NCI-H524 (cell line): ENCODE results near the gene ZNF708.
"Not testable (repeated sequence)": the region's sequence is repeated elsewhere in the genome, so short reads cannot be mapped to it uniquely, and the experiment has no call there.

ENCODE experiments used
- DNase-seq, 2 experiments: peaks; one replicate each; lab custom pipeline; 2025; lab: John Stamatoyannopoulos, UW

Gene ZNF708

GRCh38 chr19:21328885-21329605, at the start of gene ZNF708:
Gene ZNF708, minus strand, starts transcription at chr19:21329410. Its CDS starts 198 bp downstream, at chr19:21329212.
- DNase-seq, result peak; percentile 91 to 96

GRCh38 chr19:21362291-21362690, 33.1 kb upstream of the ZNF708 start:
- no peak for DNase-seq

- peak; percentile 97 to 98 for DNase-seq
Measured at GRCh38 chr19:21358768-21359451, 29.7 kb upstream of the ZNF708 start, which contains the start of gene ZNF738. Gene ZNF738, plus strand, starts transcription at chr19:21359000. Its CDS starts 141 bp downstream, at chr19:21359141.

- DNase-seq, result no peak
Measured at GRCh38 chr19:21352830-21353229, 23.6 kb upstream of the ZNF708 start.

- DNase-seq, result not testable (repeated sequence)
Measured at GRCh38 chr19:21344841-21345240, 15.6 kb upstream of the ZNF708 start.

GRCh38 chr19:21335721-21336120, 6.5 kb upstream of the ZNF708 start:
- peak in 1 of 2 experiments; percentile 17 for DNase-seq

- peak; percentile 20 to 46 for DNase-seq
Measured at GRCh38 chr19:21328406-21328805, 804 bp downstream of the ZNF708 start.

- no peak for DNase-seq
Measured at GRCh38 chr19:21326169-21326568, 3.0 kb downstream of the ZNF708 start.

GRCh38 chr19:21323000-21323399, 6.2 kb downstream of the ZNF708 start:
- DNase-seq, result no peak

GRCh38 chr19:21322528-21322927, 6.7 kb downstream of the ZNF708 start:
- no peak for DNase-seq

GRCh38 chr19:21321996-21322395, 7.2 kb downstream of the ZNF708 start:
- DNase-seq, result no peak

GRCh38 chr19:21321134-21321533, 8.1 kb downstream of the ZNF708 start:
- DNase-seq, result no peak

- DNase-seq, result peak; percentile 1 to 31
Measured at GRCh38 chr19:21317821-21318220, 11.4 kb downstream of the ZNF708 start.

- no peak for DNase-seq
Measured at GRCh38 chr19:21314676-21315075, 14.5 kb downstream of the ZNF708 start.

GRCh38 chr19:21312807-21313206, 16.4 kb downstream of the ZNF708 start:
- not testable (repeated sequence) for DNase-seq

GRCh38 chr19:21308773-21309172, 20.4 kb downstream of the ZNF708 start:
- no peak for DNase-seq

- not testable (repeated sequence) for DNase-seq
Measured at GRCh38 chr19:21306881-21307479, 22.2 kb downstream of the ZNF708 start.

- DNase-seq, result not testable (repeated sequence)
Measured at GRCh38 chr19:21293768-21294167, 35.4 kb downstream of the ZNF708 start.

GRCh38 chr19:21269813-21270212, 59.4 kb downstream of the ZNF708 start:
- DNase-seq, result no peak

GRCh38 chr19:21264891-21265290, 64.3 kb downstream of the ZNF708 start:
- no peak for DNase-seq

GRCh38 chr19:21264416-21264815, 64.8 kb downstream of the ZNF708 start:
- DNase-seq, result no peak

- not testable (repeated sequence) for DNase-seq
Measured at GRCh38 chr19:21260848-21261381, 68.3 kb downstream of the ZNF708 start.
